GM21723 (cell line): ENCODE measurements around the gene LGALS1.
"Not testable (repeated sequence)": the region's sequence is repeated elsewhere in the genome, so short reads cannot be mapped to it uniquely, and the experiment has no call there.

Experiments used
- ATAC-seq: cut with Tn5 transposase; IDR thresholded peaks from one replicate; pipeline ENCODE4 v1.9.1; 2021; ENCODE audit warnings: mild to moderate bottlenecking, moderate library complexity; ENCODE audit not compliant: unreplicated experiment

LGALS1 gene

DNA sequence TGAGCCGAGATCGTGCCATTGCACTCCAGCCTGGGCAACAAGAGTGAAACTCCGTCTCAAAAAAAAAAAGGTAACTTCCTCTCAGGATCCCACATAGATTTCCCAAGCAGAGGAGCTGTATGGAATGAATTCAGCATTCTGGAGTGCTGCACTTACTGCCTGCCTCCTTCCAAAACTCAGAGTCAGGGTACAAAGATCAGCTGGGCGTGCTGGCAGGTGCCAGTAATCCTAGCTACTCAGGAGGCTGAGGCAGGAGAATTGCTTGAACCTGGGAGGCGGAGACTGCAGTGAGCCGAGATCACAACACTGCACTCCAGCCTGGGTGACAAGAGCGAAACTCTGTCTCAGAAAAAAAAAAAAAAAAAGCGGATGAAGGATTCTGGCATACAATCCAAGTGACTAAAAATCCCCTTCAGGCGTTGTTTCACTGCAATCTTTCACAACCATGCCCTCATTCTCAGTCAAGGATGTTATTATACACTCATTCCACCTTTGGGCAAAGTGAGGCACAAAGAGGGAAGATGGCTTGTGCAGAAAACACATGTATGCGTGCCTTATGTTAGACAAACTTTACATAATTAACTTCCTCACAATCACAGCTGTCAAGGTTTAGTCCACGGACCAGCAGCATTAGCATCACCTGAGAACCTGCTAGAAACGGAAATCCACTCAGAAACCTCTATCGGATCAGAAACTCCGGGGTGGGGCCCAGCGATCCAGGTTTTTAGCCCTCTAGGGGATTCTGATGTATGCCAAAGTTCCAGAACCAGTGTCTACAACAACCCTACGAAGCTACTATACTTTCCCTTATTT is 9.6 kb downstream of the LGALS1 start:
- no peak for ATAC-seq

DNA sequence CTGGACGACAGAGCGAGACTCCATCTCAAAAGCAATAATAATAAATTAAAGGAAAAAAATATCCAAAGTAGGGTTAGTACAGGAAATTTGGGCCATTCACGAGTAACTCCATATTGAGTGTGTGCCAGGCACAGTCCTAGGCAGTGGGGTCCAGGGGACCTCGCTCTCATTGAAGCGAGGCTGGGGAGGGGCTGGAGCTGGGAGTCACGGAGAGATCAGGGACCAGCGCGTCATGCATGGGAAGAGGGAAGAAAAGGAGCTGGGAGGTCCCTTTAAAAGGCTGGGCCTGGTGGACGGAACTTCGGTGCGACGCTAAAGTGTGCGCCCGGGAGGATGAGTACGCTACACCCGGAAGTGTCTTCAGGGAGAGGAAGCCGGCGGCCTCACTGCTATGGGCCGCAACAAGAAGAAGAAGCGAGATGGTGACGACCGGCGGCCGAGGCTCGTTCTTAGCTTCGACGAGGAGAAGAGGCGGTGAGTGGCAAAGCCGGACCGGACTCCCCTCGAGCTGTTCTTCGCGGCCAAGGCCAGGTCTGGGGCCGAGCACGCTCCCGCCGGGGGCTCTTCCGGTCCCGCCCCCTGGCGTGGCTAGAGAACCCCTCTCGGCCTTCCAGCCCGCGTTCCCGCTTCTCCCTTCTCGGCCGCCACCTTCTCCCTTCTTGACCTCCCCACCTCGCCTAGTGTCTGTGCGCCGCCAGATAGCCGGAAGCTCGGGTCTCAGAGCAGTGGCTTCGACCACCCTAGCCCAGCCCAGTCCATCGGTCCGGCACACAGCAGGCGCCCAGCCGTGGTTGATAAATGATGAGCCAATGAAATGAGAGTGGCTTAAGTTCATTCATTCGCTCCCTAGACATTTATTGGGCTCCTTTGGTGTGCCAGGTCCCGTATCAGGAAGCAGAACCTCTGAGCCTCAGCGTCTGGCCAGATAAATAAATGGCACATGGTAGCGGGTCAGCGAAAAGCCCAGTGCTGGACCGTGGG is 10.9 kb downstream of the LGALS1 start, which contains the start of gene NOL12:
NOL12 (plus strand) TSS at position 342 of the 981 bp plus-strand sequence; CDS start at position 392, 50 bp downstream.
- peak; percentile 79 for ATAC-seq

- ATAC-seq = no peak
Observed at GRCh38 chr22:37690407-37690806, 15.0 kb downstream of the LGALS1 start.

DNA sequence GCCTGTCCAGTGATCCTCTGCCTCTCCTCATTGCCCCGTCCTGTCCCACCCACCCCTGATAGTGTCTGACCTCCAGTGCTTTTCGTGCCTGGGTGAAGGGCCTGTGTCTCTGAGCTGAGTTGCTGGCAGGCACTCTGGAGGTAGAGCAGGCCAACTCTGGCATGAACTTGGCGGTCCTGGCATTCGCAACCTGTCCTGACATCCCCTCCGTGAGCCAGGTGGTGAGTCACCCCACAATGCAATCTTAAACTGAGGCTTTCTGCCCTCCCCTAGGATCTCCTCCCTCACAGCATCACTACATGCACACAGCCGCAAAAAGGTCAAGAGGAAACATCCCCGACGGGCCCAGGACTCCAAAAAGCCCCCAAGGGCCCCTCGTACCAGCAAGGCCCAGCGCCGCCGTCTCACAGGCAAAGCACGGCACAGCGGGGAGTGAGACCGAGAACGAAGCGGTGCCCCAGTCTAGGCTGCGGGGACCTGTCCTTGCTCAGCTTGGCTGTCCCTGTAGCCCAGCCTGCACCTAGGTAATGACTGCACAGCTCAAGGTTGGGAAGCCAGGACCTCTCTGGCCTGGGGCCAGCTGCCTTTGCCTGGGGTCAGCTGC is 15.6 kb downstream of the LGALS1 start:
- no peak for ATAC-seq

DNA sequence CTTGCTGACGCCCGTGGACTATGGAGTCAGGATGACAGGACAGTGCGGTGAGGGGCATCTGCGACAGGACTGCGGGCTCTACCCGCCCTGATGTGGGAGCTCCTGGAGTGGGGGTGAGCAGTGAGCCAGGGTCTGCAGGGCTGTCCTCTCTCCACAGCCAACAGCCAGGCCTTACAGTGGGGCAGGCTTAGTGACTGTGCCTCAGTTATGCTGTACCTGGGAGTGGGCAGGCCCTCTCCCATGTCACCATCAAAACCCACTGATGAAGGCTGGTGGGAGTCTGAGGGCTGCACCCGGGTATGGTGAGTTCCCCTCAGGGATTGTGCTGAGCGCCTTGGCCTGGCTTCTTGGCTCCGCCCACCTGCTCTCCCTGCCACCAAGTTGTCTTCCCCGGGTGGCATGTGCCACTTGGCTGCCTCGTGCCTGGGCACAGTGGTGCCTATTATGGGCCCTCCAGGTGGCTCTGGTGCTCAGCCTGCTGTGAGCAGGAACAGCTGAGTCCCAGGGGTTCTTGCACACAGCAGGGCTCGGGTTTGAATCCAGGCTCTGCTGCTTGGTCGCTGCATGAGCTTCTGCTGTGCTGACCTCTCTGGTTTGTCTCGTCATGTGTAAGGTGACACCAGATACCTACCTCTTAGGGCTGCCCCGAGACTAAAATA is 17.3 kb downstream of the LGALS1 start:
- no peak for ATAC-seq

GRCh38 chr22:37694131-37694530 is 18.7 kb downstream of the LGALS1 start:
- ATAC-seq = not testable (repeated sequence)

DNA sequence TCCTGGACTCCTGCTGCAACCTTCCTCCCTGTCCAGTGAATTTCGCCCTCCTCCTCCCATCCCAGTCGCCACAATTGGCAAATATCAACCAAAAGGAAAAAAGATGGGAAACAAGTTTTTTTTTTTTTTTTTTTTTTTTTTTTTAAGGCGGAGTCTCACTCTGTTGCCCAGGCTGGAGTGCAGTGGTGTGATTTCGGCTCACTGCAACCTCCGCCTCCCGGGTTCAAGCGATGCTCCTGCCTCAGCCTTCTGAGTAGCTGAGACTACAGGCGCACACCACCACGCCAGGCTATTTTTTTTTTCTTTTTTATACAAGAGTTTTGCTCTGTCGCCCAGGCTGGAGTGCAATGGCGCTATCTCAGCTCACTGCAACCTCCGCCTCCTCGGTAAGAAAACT is 20.8 kb downstream of the LGALS1 start:
- peak; percentile 11 for ATAC-seq

DNA sequence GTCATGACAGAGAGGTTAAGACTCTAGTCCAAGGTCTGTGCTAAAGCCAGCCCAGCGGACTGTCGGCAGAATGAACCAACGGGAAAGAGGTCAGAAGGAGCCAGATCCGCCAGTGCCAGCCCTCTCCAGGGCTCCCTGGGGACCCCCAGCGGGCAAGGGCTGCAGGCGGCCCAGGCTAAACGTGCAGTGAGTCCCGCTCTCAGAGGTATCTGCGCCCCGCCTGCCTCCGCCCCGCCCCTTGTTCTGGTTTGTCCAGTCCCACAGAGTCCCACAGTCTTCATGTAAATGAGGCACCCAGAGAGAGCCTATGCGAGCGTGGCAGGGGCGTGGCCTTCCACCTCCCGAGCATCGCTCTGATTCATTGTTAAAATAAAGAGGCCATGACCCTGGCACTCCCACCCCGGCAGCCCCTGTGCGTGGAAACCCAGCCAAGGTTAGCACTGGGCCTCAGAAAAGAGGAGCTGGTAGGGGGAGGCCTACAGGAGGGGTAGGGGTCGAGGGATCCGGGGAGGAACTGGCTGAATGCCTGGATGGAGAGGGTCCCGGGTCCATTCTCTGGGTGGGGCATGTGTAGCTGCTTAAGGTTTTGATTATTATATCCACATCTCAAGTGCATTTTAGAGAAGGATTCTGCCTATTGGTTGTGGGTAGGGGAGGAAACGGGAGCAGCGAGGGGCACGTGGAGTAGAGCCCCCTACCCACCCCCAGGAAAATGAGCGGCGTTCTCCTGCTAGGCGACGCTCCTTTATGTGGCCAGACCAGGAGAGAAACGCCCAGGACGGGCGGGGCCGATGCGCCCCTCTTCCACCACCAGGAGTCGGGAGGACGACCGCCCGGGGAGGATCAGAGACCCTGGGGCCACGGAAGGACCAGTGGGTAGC is 21.5 kb downstream of the LGALS1 start, which contains the start of gene TRIOBP:
TRIOBP (plus strand) TSS at position 392 of the 881 bp plus-strand sequence. CDS start 4,318 bp downstream, outside the sequence.
- peak; percentile 91 for ATAC-seq

DNA sequence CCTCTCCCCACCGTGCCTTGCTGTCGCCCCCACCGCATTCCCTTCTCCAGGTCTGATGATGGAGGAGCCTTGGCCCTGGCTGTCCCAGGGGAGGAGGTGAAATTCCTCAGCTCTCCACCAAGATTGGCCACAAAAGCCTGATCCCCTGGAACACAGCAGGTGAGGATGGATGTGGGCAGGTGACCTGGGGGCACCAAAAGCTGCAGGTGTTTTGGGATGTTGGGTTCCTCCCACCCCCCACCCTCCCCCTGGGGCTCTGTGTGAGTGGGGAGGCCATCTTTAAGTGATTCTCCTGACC is 22.1 kb downstream of the LGALS1 start:
- ATAC-seq = no peak

GRCh38 chr22:37701141-37701786 is 25.8 kb downstream of the LGALS1 start:
- ATAC-seq = no peak

DNA sequence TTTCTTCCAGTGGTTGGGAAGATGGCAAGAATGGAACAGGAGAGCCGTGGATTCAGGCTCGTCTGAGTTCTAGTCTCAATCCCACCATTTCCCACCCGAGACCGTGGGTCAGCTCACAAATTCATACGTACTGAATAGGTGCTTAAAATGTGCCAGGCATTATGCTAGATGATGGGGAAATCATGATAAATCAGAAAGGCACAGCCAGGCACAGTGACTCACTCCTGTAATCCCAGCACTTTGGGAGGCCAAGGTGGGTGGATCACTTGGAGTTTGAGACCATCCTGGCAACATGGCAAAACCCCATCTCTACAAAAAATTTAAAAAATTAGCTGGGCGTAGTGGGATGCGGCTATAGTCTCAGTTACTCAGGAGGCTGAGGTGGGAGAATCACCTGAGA is 28.5 kb downstream of the LGALS1 start:
- ATAC-seq = no peak

- no peak for ATAC-seq
Observed at GRCh38 chr22:37704645-37705044, 29.2 kb downstream of the LGALS1 start.

DNA sequence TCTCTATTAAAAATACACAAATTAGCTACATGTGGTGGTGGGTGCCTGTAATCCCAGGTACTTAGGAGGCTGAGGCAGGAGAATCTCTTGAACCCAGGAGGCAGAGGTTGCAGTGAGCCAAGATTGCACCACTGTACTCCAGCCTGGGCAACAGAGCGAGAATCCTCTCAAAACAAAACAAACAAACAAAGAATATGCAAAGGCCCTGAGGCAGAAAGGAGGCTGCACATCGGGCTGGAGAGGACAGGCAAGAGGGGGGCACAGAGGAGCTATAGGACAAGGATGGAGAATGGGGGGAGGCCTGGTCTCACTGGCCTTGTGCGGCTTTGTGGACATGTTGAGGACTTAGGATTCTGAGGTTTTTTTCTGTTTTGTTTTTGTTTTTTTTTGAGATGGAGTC is 29.8 kb downstream of the LGALS1 start:
- ATAC-seq = no peak

DNA sequence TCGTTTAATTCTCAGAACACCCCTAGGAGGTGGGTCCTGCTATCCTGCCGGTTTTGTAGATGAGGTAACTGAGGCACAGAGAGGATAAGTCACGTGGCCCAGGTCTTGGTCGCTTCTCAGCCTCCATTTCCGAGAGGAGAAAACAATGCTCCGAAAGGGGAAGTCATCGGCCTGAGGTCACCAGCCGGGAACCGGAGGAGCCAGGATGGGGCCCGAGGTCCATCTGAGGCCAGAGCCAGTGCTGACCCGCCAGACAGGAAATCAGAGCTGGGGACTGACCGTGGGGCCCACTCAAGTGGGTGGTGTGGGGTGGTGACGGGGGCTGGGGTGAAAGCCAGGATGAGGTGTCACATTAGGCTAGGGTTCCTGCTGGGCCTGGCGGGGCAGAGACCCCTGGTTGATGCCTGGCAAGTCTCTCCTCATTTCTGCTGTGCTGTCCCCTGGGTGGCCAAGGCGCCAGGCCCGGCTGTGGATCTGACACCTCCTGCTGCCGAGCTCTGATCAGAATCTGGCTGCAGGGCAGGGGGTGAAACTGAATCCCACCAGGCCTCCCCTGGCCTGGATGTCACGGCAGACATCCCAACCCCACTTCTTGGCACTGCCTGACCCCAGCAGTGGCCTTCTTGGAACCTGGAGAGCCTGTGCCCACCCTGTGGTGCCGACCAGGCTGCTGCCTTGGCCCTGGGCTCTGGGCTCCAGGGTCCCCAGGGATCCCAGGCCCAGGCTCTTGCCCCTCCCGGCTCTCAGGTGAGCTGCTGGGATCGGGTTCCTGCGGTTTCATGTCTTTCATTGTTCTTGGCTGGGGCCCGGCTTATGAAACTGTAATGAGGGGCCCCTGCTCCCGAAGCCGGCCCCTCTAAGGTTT is 33.4 kb downstream of the LGALS1 start:
- no peak for ATAC-seq

GRCh38 chr22:37709445-37709765 is 34.0 kb downstream of the LGALS1 start:
- ATAC-seq = no peak

DNA sequence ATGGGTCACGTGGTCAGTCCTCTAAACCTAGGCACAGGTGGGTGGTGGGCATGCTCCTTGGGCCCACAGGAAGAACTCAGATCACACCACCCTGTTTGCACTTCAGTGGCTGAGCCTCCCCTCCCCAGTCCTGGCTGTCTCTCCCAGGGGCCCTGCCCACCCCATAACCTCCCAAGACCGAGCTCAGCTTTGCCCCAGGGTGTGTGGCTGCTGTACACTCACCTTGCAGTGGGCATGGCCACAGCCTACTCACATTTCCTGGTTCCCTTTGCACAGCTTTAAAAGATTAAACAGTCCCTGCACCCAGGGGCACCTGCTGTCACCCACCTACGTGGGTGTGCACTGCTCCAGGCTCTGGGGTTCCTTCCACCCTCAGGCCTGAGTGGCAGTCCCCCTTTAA is 35.2 kb downstream of the LGALS1 start:
- no peak for ATAC-seq

GRCh38 chr22:37711490-37711889 is 36.1 kb downstream of the LGALS1 start:
- ATAC-seq = no peak

DNA sequence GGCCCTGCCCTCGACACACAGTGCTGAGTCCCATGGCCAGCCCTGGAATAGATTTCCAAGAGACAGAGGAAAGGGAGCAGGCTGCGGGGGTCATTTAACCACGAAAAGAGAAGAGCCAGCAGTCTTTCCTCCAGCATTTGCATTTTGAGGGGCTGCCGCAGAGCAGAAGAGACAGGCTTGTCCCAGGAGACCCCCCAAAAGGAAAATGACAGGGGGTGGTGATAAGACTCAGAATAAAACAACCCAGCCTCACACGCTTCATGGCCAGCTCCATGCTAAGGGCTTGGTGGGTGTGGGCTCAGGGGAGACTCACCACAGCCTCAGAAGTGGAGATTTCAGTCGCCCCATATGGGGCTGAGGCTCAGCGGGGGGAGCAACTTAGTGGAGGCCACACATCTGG is 38.3 kb downstream of the LGALS1 start:
- ATAC-seq = no peak

DNA sequence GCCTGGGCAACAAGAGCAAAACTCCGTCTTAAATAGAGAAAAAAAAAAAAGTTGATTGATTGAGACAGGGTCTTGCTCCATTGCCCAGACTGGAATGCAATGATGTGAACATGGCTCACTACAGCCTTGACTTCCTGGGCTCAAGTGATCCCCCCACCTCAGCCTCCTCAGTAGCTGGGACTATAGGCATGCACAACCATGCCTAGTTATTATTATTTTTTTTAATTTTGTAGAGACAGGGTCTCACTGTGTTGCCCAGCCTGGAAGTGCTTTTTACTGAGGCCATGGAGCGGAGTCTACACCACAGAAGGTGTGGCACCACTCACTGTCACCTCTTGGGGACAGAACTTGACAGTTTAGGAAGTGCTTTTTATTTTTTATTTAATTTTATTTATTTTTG is 39.2 kb downstream of the LGALS1 start:
- ATAC-seq = no peak
